HG03469 (cell line): Measurements from ENCODE around the gene S100A12.

ENCODE experiments used
- ATAC-seq: cut with Tn5 transposase; IDR thresholded peaks from one replicate; pipeline ENCODE4 v1.9.1; 2021; ENCODE audit warnings: mild to moderate bottlenecking, moderate library complexity, moderate number of reproducible peaks; ENCODE audit not compliant: unreplicated experiment

S100A12 gene

GRCh38 chr1:153397051-153397923, 21.9 kb upstream of the S100A12 start:
- no peak for ATAC-seq

- no peak for ATAC-seq
Measured at GRCh38 chr1:153396461-153396860, 21.0 kb upstream of the S100A12 start.

GRCh38 chr1:153395776-153396175, 20.4 kb upstream of the S100A12 start:
- no peak for ATAC-seq

- no peak for ATAC-seq
Measured at GRCh38 chr1:153395136-153395685, 19.8 kb upstream of the S100A12 start.

GRCh38 chr1:153394391-153394790, 19.0 kb upstream of the S100A12 start:
- no peak for ATAC-seq

- no peak for ATAC-seq
Measured at GRCh38 chr1:153393926-153394325, 18.5 kb upstream of the S100A12 start.

GRCh38 chr1:153392822-153393221, 17.4 kb upstream of the S100A12 start:
- ATAC-seq, result no peak

- ATAC-seq, result no peak
Measured at GRCh38 chr1:153392258-153392657, 16.8 kb upstream of the S100A12 start.

GRCh38 chr1:153390938-153391710, 15.7 kb upstream of the S100A12 start, which contains the start of gene S100A8:
Gene S100A8, minus strand, starts transcription at chr1:153391073. Its CDS starts 538 bp downstream, at chr1:153390535.
- no peak for ATAC-seq

- no peak for ATAC-seq
Measured at GRCh38 chr1:153389973-153390879, 14.8 kb upstream of the S100A12 start.

- ATAC-seq, result no peak
Measured at GRCh38 chr1:153389401-153389800, 14.0 kb upstream of the S100A12 start.

GRCh38 chr1:153387785-153388184, 12.4 kb upstream of the S100A12 start:
- ATAC-seq, result no peak

- no peak for ATAC-seq
Measured at GRCh38 chr1:153387001-153387400, 11.6 kb upstream of the S100A12 start.

- ATAC-seq, result no peak
Measured at GRCh38 chr1:153386500-153386901, 11.1 kb upstream of the S100A12 start.

GRCh38 chr1:153384958-153385580, 9.6 kb upstream of the S100A12 start:
- ATAC-seq, result no peak

GRCh38 chr1:153380711-153381110, 5.3 kb upstream of the S100A12 start:
- ATAC-seq, result no peak

- no peak for ATAC-seq
Measured at GRCh38 chr1:153379591-153379990, 4.2 kb upstream of the S100A12 start.

- no peak for ATAC-seq
Measured at GRCh38 chr1:153374071-153374470, 1.4 kb downstream of the S100A12 start.

- no peak for ATAC-seq
Measured at GRCh38 chr1:153372571-153372970, 2.9 kb downstream of the S100A12 start.

- no peak for ATAC-seq
Measured at GRCh38 chr1:153371231-153371630, 4.2 kb downstream of the S100A12 start.
